RPMI8226 (cell line): ENCODE results near the gene THOC2.
"Not testable (repeated sequence)": the region's sequence is repeated elsewhere in the genome, so short reads cannot be mapped to it uniquely, and the experiment has no call there.

Source experiments
- DNase-seq: peaks from one replicate; pipeline ENCODE4 v3.0.0-alpha.2; 2015

The THOC2 gene

DNA sequence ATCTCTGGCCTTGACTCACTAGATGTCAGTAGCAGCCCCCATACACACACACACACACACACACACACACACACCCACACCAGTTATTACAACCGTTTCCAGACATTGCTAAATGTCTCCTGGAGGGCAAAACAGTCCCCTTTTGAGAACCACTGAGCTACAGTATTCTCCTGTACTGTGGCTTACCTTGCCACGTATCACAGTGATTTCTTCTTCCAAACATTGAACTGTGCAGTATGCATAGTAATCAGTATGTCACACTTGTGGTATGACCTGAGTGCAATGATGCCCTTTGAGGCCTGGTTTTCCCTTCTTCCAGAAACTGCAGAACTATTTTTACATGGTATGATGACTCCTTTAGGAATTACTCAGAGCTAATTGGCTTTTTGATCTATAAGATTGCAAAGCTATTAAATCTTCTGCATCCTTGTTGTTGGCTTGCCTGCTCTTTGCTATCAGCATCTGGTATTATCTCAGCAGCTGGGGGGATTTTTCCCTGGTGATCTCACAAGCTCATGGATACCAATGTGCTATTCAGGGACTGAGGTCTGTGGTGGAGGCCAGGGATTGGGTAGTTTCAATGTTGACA, 3.6 kb upstream of the THOC2 start:
- no peak for DNase-seq

DNA sequence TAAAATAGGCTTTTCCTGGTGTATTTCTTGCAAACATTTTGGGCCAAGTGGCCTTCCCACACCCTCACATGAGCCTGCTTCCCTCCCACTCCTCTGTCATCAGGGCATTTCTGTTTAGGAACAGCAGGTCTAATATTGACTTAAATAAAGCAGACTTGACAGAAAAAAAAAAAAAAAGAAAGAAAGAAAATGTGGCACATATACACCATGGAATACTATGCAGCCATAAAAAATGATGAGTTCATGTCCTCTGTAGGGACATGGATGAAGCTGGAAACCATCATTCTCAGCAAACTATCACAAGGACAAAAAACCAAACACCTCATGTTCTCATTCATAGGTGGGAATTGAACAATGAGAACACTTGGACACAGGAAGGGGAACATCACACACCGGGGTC, 2.3 kb upstream of the THOC2 start:
- not testable (repeated sequence) for DNase-seq

DNA sequence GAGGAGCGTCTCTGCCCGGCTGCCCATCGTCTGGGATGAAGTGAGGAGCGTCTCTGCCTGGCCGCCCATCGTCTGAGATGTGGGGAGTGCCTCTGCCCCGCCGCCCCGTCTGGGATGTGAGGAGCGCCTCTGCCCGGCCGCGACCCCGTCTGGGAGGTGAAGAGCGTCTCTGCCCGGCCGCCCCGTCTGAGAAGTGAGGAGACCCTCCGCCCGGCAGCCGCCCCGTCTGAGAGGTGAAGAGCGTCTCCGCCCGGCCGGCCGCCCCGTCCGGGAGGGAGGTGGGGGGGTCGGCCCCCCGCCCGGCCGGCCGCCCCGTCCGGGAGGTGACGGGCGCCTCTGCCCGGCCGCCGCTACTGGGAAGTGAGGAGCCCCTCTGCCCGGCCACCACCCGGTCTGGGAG, 1.2 kb upstream of the THOC2 start:
- DNase-seq = not testable (repeated sequence)

DNA sequence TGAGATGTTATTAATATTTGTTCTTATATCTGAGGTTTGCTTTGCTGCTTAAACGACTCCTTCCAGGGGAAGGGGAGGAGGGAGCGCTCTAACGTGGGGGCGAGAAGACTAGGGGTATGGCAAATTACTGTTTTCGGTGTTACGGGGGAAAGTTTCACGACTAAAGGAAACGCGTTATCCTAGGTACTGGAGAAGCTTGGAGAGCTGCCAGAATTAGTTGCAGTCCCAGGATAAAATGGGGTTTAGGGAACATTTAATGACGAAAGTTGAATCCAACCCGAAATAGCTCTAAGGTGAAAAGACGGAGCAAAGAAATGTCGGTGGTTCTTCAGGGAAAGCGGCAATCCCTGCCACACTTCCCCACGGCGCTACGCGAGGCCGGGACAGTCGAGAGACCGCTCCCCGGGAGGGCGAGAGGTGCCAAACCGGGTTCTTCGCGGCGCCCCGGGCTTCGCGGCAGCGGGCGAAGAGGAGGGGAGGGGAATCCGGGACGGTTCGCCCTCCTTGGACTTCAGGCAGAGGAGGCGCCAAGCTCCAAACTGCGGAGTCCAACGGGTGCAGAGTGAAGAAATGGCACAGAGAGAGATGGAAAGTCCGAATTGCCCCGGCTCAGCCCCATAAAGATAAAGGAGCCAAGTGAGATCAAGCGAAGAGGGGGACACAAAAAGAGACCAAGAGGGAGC, 724 bp downstream of the THOC2 start:
- DNase-seq = peak; percentile 27

DNA sequence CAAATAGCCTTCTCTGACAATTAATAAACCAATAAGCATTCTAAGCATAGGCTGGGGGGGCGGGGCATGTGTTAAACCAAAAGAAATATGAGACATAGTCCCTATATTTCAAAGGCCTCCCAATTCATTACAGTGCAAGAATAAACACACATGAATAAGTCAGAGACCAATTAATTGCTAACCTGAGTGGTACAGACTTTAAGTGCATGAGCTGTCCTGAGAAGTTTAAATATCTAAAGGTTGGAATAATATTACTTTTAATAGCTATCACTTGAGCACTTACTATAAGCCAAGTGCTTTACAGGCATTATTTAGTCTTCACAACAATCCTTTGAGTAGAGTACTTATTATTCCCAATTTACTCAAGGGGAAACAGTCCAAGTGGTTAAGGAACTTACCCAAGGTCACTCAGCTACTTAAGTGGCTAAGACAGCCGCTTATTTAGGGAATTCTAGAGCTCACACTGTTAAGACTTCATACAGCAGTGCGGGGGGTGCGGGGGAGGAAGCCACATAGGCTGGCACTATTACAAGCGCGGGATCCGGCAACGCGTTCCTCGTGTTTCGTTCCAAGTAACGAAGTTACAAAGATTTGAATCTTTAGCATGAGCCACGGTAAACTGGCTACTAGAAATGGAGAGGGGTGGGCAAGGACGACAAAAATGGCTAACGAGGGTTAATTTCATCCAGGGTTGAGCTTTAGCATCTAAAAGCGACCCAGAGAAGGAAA, 1.4 kb downstream of the THOC2 start:
- peak; percentile 11 for DNase-seq

DNA sequence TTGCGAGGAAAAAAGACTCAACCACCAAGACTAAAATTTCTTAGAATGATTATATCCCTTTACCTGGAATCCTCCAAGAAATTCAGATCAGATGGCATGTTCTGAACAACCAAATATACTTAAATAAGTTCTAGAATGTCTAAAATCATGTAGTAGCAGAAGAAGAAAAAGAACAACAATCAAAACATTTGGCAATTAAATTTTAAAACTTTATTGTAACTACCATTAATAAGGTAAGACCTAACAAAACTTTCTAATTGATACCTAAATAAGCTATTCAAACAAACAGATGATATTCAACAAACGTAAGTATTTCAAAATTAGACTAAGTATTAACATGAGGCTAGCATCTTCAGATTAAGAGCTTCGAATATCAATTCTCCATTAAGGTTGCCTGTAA, 4.3 kb downstream of the THOC2 start:
- DNase-seq = no peak

DNA sequence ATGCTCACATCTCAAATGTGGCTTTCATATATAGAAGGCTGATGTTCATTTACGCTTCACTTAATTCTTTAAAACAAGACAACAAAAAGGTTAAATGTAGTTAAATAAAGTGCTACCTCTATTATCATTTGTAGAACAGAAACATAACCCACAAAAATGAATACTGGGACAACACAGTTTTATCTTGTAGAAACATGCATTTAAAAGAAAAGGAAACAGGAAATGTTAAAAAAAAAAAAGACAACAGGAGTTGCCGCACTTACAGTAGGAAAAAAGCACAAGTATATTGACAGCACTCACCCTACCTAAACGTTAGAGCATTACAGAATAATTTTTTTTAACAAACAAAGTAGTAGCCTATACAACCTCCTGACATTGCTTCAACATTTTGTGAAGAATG, 4.8 kb downstream of the THOC2 start:
- DNase-seq = no peak

DNA sequence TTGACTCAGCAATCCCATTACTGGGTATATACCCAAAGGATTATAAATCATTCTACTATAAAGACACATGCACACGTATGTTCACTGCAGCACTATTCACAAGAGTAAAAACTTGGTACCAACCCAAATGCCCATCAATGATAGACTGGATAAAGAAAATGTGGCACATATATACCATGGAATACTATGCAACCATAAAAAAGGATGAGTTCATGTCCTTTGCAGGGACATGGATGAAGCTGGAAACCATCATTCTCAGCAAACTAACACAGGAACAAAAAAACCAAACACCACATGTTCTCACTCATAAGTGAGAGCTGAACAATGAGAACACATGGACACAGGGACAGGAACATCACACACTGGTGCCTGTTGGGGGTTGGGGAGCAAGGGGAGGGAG, 10.7 kb downstream of the THOC2 start:
- DNase-seq = not testable (repeated sequence)

DNA sequence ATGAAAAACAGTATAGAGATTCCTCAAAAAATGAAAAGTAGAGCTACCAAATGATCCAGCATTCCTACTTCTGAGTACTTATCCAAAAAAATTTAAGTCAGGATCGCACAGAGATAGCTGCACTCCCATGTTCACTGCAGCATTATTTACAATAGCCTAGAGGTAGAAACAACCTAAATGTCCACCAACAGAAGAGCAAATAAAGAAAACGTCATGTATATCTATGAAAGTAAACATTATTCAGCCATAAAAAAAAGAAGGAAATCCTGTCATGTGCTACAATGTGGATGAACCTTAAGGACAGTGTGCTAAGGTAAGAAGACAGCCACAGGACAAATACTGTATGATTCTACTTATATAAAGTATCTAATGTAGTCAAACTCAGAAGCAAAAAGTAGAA, 12.4 kb downstream of the THOC2 start:
- DNase-seq = no peak

DNA sequence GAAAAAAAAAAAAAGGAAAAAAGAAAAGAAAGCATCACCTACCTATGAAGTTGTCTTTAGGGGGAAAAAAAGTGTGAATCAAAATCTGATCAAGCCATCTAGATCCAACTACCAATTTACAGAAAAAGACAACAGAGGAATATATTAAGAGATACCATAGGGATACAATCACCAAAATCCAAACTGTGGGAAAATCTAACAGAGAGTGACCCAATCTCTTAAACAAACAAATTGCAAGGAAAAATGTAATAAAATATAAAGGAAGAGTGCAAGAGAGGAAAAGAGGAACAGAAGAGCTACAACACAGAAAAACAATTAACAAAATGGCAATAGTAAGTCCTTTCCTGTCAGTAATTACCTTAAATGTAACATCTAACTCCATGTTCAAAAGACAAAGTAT, 19.0 kb downstream of the THOC2 start:
- DNase-seq = no peak

DNA sequence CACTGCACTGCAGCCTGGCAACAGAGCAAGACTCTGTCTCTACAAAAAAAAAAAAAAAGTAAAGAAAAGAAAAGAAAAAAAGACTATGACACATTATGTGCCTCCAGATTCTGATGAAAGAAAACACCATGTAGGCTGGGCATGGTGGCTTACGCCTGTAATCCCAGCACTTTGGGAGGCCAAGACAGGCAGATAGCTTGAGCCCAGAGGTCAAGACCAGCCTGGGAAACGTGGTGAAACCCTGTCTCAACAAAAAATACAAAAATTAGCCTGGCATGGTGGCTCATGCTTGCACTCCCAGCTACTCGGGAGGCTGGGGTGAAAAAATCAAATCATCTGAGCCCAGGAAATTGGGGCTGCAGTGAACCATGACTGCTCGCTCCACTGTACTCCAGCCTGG, 19.4 kb downstream of the THOC2 start:
- DNase-seq = no peak

DNA sequence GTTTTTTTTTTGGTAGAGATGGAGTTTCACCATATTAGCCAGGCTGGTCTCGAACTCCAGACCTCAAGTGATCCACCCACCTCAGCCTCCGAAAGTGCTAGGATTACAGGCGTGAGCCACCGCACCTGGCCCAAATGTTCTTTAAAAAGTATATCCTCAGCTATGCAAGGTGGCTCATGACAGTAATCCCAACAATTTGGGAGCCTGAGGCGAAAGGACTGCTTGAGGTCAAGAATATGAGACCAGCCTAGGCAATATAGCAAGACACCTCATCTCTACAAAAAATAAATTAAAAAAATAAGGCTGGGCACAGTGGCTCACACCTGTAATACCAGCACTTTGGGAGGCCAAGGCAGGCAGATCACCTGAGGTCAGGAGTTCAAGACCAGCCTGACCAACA, 21.7 kb downstream of the THOC2 start:
- not testable (repeated sequence) for DNase-seq

DNA sequence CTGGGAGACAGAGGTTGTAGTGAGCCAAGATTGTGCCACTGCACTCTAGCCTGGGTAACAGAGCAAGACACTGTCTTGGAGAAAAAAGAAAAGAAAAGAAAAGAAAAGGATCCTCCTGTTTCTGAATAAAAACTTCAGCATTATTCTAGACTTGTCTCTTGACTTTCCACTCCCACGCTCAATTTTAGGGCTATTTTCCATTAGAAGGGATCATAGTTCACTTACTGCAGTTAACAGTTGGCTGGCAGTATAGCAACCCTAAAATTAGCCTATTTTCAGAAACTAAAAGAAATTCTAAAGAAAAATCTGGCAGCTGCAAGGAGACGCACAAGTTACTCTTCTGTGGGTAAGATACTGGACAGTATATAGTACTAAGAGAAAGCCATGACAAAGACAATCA, 28.1 kb downstream of the THOC2 start:
- no peak for DNase-seq

DNA sequence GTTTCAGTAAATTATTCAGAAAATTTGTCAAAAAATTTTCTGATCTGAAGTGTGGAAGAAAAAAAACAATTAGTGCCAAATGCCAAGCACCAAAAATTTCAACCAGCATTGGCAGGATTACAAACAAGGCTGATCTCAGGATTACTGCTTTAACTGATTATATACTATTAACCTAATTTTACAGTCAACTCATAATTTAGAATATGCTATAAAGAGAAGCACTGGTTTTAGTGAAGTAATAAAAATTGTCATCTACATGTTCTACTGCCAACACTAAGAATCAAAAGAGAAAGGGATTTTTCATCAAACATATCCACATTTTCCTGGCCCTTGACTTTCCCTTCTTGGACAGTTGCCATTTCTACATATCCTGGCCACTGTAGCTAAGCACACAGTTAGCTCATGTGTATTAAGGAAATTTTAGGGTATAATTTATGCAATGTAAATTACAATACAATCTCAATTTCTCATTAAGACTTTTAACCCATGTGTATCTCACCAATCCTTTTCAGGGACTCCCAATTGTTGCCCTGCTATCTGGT, 33.8 kb downstream of the THOC2 start:
- no peak for DNase-seq

DNA sequence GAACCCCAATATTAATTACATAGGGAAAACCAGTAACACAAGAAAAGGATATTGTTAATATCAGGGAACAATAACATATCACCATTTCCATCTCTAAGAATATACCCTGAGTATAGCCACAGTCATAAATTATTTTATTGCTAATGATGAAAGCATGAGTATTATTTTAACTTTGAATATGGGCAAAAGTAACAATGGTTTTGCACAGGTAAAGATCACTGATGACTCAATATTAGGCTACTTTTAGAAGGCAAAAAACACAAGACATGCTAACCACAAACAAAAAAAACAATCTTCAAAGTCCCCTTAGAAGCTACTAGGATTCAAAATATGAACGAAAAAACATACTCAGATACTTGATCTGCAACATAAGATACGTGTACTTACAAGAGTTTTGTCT, 36.5 kb downstream of the THOC2 start:
- no peak for DNase-seq

DNA sequence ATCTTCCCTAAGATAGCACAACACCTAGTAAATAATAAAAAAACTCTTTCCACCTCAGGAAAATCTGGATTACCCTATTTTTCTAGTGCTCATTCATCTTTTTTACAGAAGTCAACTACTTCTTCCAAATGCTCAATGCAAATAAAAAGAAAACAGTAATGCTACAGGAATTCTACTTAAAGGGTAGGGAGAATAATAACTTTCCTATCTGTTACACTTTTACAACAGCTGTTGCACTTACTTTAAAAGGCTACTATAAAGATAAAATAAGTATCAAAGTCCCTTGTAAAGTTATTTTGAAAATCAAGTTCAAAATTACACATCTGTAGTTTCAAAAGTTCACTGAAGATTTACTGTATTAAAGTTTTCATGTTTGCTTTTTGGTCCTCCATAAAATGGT, 37.6 kb downstream of the THOC2 start:
- no peak for DNase-seq

DNA sequence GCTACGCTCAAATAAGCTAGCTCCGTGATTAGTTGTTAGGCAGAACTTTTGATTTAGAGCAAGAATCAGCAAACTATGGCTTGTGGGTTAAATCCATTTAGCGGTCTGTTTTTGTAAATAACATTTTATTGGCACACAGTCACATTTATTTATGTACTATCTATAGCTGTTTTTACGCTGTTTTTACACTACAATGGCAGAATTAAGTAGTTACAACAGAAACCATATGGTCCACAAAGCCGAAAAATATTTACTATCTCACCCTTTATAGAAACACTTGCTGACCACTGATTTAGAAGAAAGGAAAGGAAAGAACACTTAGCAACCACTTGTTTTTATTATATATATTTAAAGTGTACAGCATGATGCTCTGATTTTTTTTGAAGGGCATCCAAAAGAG, 41.1 kb downstream of the THOC2 start:
- DNase-seq = no peak

DNA sequence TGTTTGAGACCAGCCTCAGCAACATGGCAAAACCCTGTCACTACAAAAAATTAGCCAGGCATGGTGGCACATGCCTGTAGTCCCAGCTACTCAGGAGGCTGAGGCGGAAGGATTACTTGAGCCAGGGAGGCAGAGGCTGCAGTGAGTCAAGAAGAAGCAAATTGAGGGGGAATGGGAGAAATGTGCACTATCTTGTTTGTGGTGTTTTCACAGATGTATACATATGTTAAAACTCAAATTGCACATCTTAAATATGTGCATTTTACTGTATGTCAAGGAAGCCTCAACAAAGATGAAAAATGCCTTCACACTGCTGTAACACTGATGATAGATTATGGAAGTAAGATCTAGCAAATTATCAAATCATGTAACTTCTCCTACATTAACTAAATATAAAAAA, 44.3 kb downstream of the THOC2 start:
- no peak for DNase-seq

DNA sequence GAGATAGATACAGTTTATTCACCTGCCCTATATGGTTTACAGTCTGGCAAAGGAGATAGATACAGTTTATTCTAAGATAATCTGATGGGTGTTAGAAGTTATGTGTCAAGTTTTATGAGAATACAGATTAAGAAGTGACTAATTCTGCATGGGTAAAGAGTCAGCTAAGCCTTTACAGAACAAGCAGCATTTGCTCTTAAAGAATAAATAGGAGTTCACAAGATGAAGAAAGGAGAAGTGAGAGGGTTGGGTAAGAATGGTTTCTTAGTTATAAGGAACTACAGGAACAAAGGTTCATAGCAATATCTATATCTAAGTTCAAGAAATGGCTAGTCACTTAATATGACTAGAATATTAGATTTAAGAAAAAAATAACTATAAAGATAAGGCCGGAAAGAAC, 47.6 kb downstream of the THOC2 start:
- DNase-seq = no peak

DNA sequence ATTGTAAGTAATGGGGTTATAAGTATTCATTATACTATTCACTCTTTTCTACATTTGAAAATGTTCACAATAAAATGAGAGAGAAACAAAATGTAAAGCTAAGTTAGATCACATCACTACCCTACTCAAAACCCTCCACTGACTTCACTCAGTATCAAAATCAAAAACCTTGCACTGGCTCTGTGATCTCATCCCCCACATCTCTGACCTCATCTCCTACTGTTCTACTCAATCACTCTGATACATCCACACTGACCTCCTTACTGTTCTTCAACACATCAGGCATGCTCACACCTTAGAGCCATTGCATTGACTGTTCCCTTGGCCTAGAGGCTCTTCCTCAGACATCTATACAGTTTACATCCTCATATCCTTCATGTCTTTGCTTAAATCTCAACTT, 50.7 kb downstream of the THOC2 start:
- no peak for DNase-seq

DNA sequence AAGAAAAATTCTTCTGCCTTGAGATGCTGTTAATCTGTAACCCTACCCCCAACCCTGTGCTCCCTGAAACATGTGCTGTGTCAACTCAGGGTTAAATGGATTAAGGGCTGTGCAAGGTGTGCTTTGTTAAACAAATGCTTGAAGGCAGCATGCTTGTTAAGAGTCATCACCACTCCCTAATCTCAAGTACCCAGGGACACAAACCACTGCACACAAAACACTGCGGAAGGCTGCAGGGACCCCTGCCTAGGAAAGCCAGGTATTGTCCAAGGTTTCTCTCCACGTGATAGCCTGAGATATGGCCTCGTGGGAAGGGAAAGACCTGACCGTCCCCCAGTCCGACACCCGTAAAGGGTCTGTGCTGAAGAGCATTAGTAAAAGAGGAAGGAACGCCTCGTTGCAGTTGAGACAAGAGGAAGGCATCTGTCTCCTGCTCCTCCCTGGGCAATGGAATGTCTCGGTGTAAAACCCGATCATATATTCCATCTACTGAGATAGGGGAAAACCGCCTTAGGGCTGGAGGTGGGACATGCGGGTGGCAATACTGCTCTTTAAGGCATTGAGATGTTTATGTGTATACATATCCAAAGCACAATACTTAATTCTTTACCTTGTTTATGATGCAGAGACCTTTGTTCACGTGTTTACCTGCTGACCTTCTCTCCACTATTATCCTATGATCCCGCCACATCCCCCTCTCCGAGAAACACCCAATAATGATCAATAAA, 53.0 kb downstream of the THOC2 start:
- not testable (repeated sequence) for DNase-seq

DNA sequence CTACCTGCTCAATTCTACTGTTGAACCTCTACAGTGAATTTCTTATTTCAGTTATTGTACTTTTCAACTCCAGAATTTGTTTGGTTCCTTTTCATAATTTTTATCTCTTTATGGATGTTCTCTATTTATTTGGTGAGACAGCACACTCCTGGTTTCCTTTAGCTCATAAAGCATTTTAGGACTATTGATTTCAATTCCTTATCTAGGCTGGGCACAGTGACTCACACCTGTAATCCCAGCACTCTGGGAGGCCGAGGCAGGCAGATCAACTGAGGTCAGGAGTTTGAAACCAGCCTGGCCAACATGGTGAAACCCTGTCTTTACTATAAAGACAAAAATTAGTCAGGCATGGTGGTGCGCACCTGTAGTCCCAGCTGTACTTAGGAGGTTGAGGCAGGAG, 57.7 kb downstream of the THOC2 start:
- DNase-seq = no peak

DNA sequence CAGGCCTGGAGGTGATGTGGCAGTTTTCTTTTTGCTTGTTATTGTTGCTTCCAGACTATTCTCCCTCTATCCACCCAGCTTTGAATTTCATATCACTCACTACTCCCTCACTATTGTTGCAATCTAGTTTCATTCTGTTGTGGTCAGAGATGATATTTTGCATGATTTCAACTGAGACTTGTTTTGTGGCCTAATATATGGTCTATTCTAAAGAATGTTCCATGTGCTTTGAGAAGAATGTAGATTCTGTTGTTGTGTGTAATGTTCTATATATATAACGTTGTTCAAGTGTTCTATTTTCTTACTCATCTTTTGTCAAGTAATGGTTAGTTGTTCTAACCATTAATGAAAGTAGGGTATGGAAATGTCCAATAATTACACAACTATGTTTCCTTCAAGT, 59.0 kb downstream of the THOC2 start:
- DNase-seq = no peak

DNA sequence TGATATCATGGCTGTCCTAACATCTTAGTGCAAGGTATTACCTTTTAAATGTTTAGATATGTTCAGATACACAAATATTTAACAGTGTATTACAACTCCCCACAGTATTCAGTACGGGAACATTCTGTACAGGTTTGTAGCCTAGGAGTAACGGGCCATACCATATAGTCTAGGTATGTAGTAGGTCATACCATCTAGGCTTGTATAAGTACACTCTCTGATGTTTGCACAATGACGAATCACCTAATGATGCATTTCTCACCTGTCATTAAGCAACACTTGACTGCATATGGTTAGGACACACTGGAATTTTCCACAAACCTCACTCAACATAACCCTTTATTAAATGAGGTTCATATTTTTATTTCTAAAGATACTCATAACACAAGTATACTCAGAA, 67.7 kb downstream of the THOC2 start:
- no peak for DNase-seq
